HFFc6 (cell line): Measurements from ENCODE around the gene CD6. TPM values are rescaled to one million over a fixed set of nuclear protein-coding genes. Genes with fewer than 3 reads are reported as not detected.

Source experiments
- DNase-seq: peaks from one replicate; pipeline ENCODE4 v3.0.0-alpha.2; 2018
- H3K27ac Mint-ChIP-seq: 2 replicates; pipeline ENCODE4 v1.8.0; 2020; ENCODE audit warnings: mild to moderate bottlenecking, mixed read lengths
- H3K27me3 Mint-ChIP-seq: 2 replicates; pipeline ENCODE4 v1.8.0; 2021; ENCODE audit warnings: mild to moderate bottlenecking, moderate library complexity, mixed read lengths; ENCODE audit not compliant: insufficient read depth
- H3K36me3 Mint-ChIP-seq: 2 replicates; pipeline ENCODE4 v1.8.0; 2021; ENCODE audit warnings: low read depth, mixed read lengths
- H3K4me1 Mint-ChIP-seq: 2 replicates; pipeline ENCODE4 v1.8.0; 2020; ENCODE audit warnings: low read depth, mixed read lengths
- H3K4me3 Mint-ChIP-seq: 2 replicates; pipeline ENCODE4 v1.8.0; 2020; ENCODE audit warnings: mild to moderate bottlenecking, moderate library complexity, mixed read lengths
- H3K9me3 Mint-ChIP-seq: 2 replicates; pipeline ENCODE4 v1.8.0; 2020; ENCODE audit warnings: mild to moderate bottlenecking, mixed read lengths
- CTCF ChIP-seq: fragments of 200-600 bp; sonication (generic); IDR thresholded peaks from 2 replicates; pipeline ENCODE4 v1.5.0; 2021; ENCODE audit warnings: antibody characterized with exemption, mild to moderate bottlenecking
- total RNA-seq, 6 experiments: library from RNA; stranded (reverse); fragmentation: NEBNext Ultra II Directional; extraction: Animal tissue kit (Norgen Biotek cat#: 25700); gene quantifications; 2 replicates in 1 of 6; 3 replicates in 5 of 6; pipeline ENCODE4 v1.2.3, GENCODE V29; 2021

Gene CD6
- total RNA-seq, 6 experiments from 2014 or later = not detected

- no peak overlapping the region for H3K27ac Mint-ChIP-seq
- H3K4me3 Mint-ChIP-seq = no peak overlapping the region
- H3K27me3 Mint-ChIP-seq = peaks cover 28% of the 10 kb centered on the region
- H3K4me1 Mint-ChIP-seq = no peaks in the 10 kb centered on the region
- no peaks in the 10 kb centered on the region for H3K36me3 Mint-ChIP-seq
- no peak for DNase-seq
- no peaks in the 10 kb centered on the region for H3K9me3 Mint-ChIP-seq
- no peak for TF ChIP-seq CTCF
Measured at GRCh38 chr11:61054927-61055562, 83.6 kb downstream of the CD6 start.

GRCh38 chr11:61055776-61056175, 84.3 kb downstream of the CD6 start:
- Mint-ChIP-seq H3K27me3 (peaks cover 28% of the 10 kb centered on the region), H3K27ac (no peak overlapping the region), H3K36me3 (no peaks in the 10 kb centered on the region), H3K9me3 (no peaks in the 10 kb centered on the region), H3K4me3 (no peak overlapping the region), H3K4me1 (peaks cover under 1% of the 10 kb centered on the region; the same call in 1 of the 2 replicates)
- DNase-seq = no peak
- TF ChIP-seq CTCF = no peak

GRCh38 chr11:61056571-61056970, 85.1 kb downstream of the CD6 start:
- H3K36me3 Mint-ChIP-seq = no peaks in the 10 kb centered on the region
- no peak for TF ChIP-seq CTCF
- peaks cover 28% of the 10 kb centered on the region for H3K27me3 Mint-ChIP-seq

GRCh38 chr11:61056981-61057380, 85.5 kb downstream of the CD6 start:
- Mint-ChIP-seq H3K4me3 (no peak overlapping the region), H3K4me1 (peaks cover 6% of the 10 kb centered on the region), H3K36me3 (no peaks in the 10 kb centered on the region), H3K27me3 (peaks cover 28% of the 10 kb centered on the region), H3K9me3 (no peaks in the 10 kb centered on the region), H3K27ac (no peak overlapping the region)
- no peak for DNase-seq
- no peak for TF ChIP-seq CTCF

More at GRCh38 chr11:61056571-61056970, 85.1 kb downstream of the CD6 start:
- H3K27ac Mint-ChIP-seq = no peak overlapping the region
- no peak for DNase-seq
- H3K4me1 Mint-ChIP-seq = peaks cover 6% of the 10 kb centered on the region
- H3K4me3 Mint-ChIP-seq = no peak overlapping the region
- H3K9me3 Mint-ChIP-seq = no peaks in the 10 kb centered on the region

GRCh38 chr11:61057615-61058014, 86.1 kb downstream of the CD6 start:
- H3K27me3 Mint-ChIP-seq = peaks cover 26% of the 10 kb centered on the region
- no peak overlapping the region for H3K27ac Mint-ChIP-seq
- no peaks in the 10 kb centered on the region for H3K36me3 Mint-ChIP-seq

More at GRCh38 chr11:61057615-61058014, 86.1 kb downstream of the CD6 start:
- no peak for DNase-seq
- no peak for TF ChIP-seq CTCF
- Mint-ChIP-seq H3K9me3 (no peaks in the 10 kb centered on the region), H3K4me1 (peaks cover 6% of the 10 kb centered on the region), H3K4me3 (no peak overlapping the region)
